Smooth muscle cell (in vitro differentiated cells): ENCODE data around the gene TNNT1. TPM values are rescaled to one million over a fixed set of nuclear protein-coding genes. Genes with fewer than 3 reads are reported as not detected.

ENCODE experiments used
- DNase-seq: peaks from one replicate; lab custom pipeline; 2025; ENCODE audit not compliant: unreplicated experiment; lab: John Stamatoyannopoulos, UW
- H2AFZ ChIP-seq: fragments of 200-600 bp; sonication (generic); 2 replicates; pipeline ENCODE4 v1.6.0; 2016; ENCODE audit warnings: antibody characterized with exemption, low read depth, mild to moderate bottlenecking
- H3F3A ChIP-seq: fragments of 200-600 bp; sonication (generic); 2 replicates; pipeline ENCODE4 v1.6.0; 2017; ENCODE audit warnings: antibody characterized with exemption, low read depth
- H3K27ac ChIP-seq: fragments of 200-600 bp; sonication (generic); 2 replicates; pipeline ENCODE4 v1.5.1; 2016; ENCODE audit warnings: low read depth, mild to moderate bottlenecking
- H3K27me3 ChIP-seq: fragments of 200-600 bp; sonication (generic); 2 replicates; pipeline ENCODE4 v1.6.1; 2016; ENCODE audit warnings: low read depth, mild to moderate bottlenecking
- H3K36me3 ChIP-seq: fragments of 200-600 bp; sonication (generic); 2 replicates; pipeline ENCODE4 v1.5.1; 2016; ENCODE audit warnings: low read depth
- H3K4me1 ChIP-seq: fragments of 200-600 bp; sonication (generic); 2 replicates; pipeline ENCODE4 v1.5.1; 2016; ENCODE audit warnings: low read depth
- H3K4me2 ChIP-seq: fragments of 200-600 bp; sonication (generic); 2 replicates; pipeline ENCODE4 v1.6.0; 2016; ENCODE audit warnings: mild to moderate bottlenecking
- H3K4me3 ChIP-seq: fragments of 200-600 bp; sonication (generic); 2 replicates; pipeline ENCODE4 v1.5.1; 2016; ENCODE audit warnings: mild to moderate bottlenecking
- H3K79me2 ChIP-seq: fragments of 200-600 bp; sonication (generic); 2 replicates; pipeline ENCODE4 v1.6.0; 2016; ENCODE audit warnings: low read depth, mild to moderate bottlenecking
- H3K9ac ChIP-seq: fragments of 200-600 bp; sonication (generic); 2 replicates; pipeline ENCODE4 v1.6.0; 2016; ENCODE audit warnings: low read depth
- H3K9me3 ChIP-seq: fragments of 200-600 bp; sonication (generic); replicated peaks from 2 replicates; pipeline ENCODE4 v1.5.1; 2016; ENCODE audit warnings: low read depth
- H4K20me1 ChIP-seq: fragments of 200-600 bp; sonication (generic); 2 replicates; pipeline ENCODE4 v1.6.0; 2016; ENCODE audit warnings: low read depth
- WGBS: methylation state at CpG from one replicate; pipeline ENCODE4 v1.1.7; 2016; ENCODE audit warnings: low lambda C conversion rate; 5-methylcytosine and 5-hydroxymethylcytosine counted together
- polyA plus RNA-seq: library from polyadenylated mRNA; unstranded; fragments of >200 nt; fragmentation: Nextera tagmentation; extraction: Ambion mirVana; gene quantifications from 2 replicates; pipeline ENCODE4 v1.2.1, GENCODE V29; 2016
- total RNA-seq: library from RNA; depleted of rRNA; stranded (reverse); fragments of >200 nt; gene quantifications from 2 replicates; pipeline ENCODE4 v1.2.3, GENCODE V29; 2014
- TF ChIP-seq, protein P1 (sequence below): fragments of 200-600 bp; sonication (generic); IDR thresholded peaks from 2 replicates; pipeline ENCODE4 v1.5.1; 2017; ENCODE audit warnings: borderline replicate concordance, mild to moderate bottlenecking, antibody characterized with exemption; ENCODE audit not compliant: insufficient read depth, poor library complexity, severe bottlenecking

TNNT1 gene
- total and polyA plus RNA-seq, 2 experiments from 2014 or later: 24.5 to 27.1 TPM

DNA sequence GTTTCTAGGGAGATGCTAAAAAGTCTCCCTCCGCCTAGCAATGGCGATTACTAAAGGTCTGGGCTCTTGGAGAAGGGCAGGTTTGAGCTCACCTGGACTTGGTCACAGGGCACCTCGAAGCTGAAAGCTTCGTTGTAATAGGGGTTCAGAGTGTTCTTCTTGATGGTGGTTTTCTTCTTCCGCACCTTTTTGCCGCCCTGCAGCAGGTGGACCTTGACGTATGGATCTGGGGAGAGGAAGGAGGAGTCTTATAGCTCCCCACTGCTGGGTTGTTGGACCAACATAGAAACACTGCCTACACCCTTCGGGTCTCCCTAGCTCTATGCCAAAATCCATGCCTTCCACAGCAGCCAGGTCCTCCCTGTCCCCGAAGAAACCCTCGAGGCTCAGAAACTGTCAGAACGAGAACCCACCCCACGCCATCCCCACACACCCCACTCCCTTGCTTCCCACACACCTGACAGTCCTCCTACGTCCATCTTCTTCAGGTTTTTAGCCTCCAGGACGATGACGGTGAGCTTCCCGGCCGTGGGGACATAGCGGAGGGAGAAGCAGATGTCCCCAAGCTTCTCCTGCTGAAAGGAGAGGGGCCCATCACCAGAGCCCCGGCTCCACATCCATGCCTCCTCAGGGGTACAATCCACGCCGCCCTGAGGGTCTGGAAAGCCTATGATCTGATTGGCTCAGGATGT lies 25.6 kb upstream of the TNNT1 start:
- no peak for DNase-seq
- WGBS: 71% methylated on average over 17 of the region's 21 CpGs
- peaks cover 64% of the 10 kb centered on the region for H3K27me3 ChIP-seq
- no peak overlapping the region for H3K4me2 ChIP-seq
- H3K9ac ChIP-seq: no peak overlapping the region
- TF ChIP-seq, protein P1, sequence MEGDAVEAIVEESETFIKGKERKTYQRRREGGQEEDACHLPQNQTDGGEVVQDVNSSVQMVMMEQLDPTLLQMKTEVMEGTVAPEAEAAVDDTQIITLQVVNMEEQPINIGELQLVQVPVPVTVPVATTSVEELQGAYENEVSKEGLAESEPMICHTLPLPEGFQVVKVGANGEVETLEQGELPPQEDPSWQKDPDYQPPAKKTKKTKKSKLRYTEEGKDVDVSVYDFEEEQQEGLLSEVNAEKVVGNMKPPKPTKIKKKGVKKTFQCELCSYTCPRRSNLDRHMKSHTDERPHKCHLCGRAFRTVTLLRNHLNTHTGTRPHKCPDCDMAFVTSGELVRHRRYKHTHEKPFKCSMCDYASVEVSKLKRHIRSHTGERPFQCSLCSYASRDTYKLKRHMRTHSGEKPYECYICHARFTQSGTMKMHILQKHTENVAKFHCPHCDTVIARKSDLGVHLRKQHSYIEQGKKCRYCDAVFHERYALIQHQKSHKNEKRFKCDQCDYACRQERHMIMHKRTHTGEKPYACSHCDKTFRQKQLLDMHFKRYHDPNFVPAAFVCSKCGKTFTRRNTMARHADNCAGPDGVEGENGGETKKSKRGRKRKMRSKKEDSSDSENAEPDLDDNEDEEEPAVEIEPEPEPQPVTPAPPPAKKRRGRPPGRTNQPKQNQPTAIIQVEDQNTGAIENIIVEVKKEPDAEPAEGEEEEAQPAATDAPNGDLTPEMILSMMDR: no peak
- H3K27ac ChIP-seq: no peak overlapping the region
- H2AFZ ChIP-seq: no peak overlapping the region
- H3K36me3 ChIP-seq: no peaks in the 10 kb centered on the region
- H3K9me3 ChIP-seq: no peaks in the 10 kb centered on the region
- H4K20me1 ChIP-seq: no peaks in the 10 kb centered on the region
- H3F3A ChIP-seq: no peaks in the 10 kb centered on the region
- no peak overlapping the region for H3K4me3 ChIP-seq
- H3K4me1 ChIP-seq: no peaks in the 10 kb centered on the region
- no peaks in the 10 kb centered on the region for H3K79me2 ChIP-seq

- H3K4me3 ChIP-seq: peak overlapping the region; percentile 50
- no peak overlapping the region for H3K27ac ChIP-seq
- peaks cover 68% of the 10 kb centered on the region for H3K27me3 ChIP-seq
- H2AFZ ChIP-seq: peak overlapping the region; percentile 82
- H3K79me2 ChIP-seq: no peaks in the 10 kb centered on the region
- no peaks in the 10 kb centered on the region for H3K4me1 ChIP-seq
- H3F3A ChIP-seq: no peaks in the 10 kb centered on the region
- TF ChIP-seq, protein P1: no peak
- peak overlapping the region; percentile 95 for H3K4me2 ChIP-seq
- H3K9me3 ChIP-seq: no peaks in the 10 kb centered on the region
- no peaks in the 10 kb centered on the region for H4K20me1 ChIP-seq
- no peak overlapping the region for H3K9ac ChIP-seq
- H3K36me3 ChIP-seq: no peaks in the 10 kb centered on the region
- WGBS: 1% methylated on average over 23 of the region's 37 CpGs
- peak; percentile 14 for DNase-seq
Measured at GRCh38 chr19:55173714-55174409, 24.9 kb upstream of the TNNT1 start.

DNA sequence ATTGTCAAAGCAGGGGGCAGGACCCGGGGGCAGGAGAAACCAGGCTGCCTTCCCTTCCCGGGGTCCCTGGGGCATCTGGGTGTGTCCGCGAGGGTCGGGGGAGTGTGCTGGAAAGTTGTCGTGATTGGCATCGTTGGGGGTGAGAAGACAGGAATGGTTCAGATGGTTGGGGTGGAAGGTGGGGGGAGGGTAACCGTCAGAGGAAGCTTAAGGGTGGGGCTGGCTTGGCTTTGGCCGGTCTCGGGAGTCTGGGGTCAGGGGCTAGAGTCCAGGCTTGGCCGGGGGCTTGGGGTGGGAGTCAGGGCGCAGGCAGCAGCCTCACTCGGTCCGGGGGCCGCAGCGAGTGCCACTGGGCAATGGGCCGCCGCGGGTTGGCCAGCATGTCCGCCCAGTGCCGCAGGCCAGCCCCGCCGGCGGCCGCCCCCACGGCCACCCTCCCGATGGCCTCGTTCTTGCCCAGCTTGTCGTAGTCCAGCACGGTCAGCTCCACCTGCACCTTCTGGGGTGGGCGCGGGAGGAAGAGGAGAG lies 24.2 kb upstream of the TNNT1 start:
- Histone ChIP-seq H3K4me3 (peak overlapping the region; percentile 50), H4K20me1 (no peaks in the 10 kb centered on the region), H3K4me2 (peak overlapping the region; percentile 95), H3K27me3 (peaks cover 68% of the 10 kb centered on the region), H3K4me1 (no peaks in the 10 kb centered on the region), H3K36me3 (no peaks in the 10 kb centered on the region), H3K9ac (no peak overlapping the region), H3K9me3 (no peaks in the 10 kb centered on the region), H3K27ac (no peak overlapping the region), H3F3A (no peaks in the 10 kb centered on the region), H3K79me2 (no peaks in the 10 kb centered on the region), H2AFZ (peak overlapping the region; percentile 82)
- WGBS: 3% methylated on average over 18 of the region's 32 CpGs
- DNase-seq: no peak
- TF ChIP-seq, protein P1: no peak
